ENCODE data around the gene VCAN.
A peak's percentile ranks its signal among the peaks of the same experiment; 100 is the strongest.

Gene VCAN

GRCh38 chr5:83531661-83532060, 60.1 kb downstream of the VCAN start:
- no peak for DNase-seq

DNA sequence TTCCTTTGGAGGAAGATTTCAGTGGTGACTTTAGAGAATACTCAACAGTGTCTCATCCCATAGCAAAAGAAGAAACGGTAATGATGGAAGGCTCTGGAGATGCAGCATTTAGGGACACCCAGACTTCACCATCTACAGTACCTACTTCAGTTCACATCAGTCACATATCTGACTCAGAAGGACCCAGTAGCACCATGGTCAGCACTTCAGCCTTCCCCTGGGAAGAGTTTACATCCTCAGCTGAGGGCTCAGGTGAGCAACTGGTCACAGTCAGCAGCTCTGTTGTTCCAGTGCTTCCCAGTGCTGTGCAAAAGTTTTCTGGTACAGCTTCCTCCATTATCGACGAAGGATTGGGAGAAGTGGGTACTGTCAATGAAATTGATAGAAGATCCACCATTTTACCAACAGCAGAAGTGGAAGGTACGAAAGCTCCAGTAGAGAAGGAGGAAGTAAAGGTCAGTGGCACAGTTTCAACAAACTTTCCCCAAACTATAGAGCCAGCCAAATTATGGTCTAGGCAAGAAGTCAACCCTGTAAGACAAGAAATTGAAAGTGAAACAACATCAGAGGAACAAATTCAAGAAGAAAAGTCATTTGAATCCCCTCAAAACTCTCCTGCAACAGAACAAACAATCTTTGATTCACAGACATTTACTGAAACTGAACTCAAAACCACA, 67.4 kb downstream of the VCAN start:
- no peak for DNase-seq

GRCh38 chr5:83539463-83539790, 67.9 kb downstream of the VCAN start:
- DNase-seq = no peak

DNA sequence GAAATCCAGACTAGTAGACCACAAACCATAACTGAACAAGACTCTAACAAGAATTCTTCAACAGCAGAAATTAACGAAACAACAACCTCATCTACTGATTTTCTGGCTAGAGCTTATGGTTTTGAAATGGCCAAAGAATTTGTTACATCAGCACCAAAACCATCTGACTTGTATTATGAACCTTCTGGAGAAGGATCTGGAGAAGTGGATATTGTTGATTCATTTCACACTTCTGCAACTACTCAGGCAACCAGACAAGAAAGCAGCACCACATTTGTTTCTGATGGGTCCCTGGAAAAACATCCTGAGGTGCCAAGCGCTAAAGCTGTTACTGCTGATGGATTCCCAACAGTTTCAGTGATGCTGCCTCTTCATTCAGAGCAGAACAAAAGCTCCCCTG, 68.6 kb downstream of the VCAN start:
- DNase-seq = no peak

- no peak for DNase-seq
Measured at GRCh38 chr5:83540783-83541182, 69.2 kb downstream of the VCAN start.

GRCh38 chr5:83542839-83543238, 71.3 kb downstream of the VCAN start:
- DNase-seq = no peak

DNA sequence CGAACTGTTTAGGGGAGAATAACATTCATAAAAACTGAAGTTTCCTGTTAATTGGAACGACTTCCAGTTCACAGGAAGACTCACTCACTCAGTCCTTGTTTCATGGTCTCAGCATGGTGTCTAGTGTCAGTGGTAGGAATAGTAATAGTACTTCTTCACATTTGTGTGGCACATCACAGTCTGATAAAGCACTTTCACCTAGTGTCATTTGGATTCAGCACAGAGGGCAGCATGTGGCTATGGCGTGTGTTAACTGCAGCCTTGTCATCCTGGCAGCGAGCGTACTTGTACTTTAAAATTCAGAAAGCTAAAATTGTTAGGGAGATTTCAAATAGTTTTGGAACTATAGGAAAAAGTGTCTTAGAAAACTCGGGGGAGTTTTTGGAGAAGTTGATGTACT, 72.4 kb downstream of the VCAN start:
- DNase-seq = no peak

GRCh38 chr5:83547161-83547560, 75.6 kb downstream of the VCAN start:
- no peak for DNase-seq

DNA sequence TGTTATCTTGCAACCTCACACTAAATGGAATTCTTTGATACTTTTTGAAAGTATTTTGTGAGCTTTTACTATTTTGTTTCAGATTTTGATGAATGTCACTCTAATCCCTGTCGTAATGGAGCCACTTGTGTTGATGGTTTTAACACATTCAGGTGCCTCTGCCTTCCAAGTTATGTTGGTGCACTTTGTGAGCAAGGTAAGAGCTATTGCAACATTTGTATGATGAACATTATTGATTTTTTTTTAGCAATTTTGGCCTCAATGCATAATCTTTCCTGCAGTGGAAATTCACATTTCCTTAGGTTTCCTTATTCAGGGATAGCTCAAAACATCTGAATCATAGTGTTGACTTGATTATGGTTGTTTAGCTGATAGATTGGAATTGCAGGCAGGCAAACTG, 76.3 kb downstream of the VCAN start:
- no peak for DNase-seq

- DNase-seq = no peak
Measured at GRCh38 chr5:83548581-83548980, 77.0 kb downstream of the VCAN start.

DNA sequence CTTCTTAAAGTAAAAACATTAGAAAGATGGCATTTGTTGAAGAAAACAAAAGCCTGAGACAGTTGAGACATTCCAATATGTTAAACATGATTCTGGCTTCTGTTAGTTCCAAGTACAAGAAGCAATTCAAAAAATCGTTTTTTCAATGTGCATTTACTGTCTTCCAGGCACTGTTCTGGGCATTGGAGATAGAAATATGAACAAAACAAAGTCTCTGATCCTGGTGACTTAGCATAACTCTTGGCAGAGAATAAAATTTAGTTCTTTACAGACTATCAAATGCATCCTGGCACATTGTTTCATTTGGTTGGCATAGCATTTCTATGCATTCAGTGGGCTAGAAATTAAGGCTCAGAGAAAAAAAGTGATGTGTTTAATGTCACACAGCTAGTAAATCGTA, 77.5 kb downstream of the VCAN start:
- DNase-seq = no peak

DNA sequence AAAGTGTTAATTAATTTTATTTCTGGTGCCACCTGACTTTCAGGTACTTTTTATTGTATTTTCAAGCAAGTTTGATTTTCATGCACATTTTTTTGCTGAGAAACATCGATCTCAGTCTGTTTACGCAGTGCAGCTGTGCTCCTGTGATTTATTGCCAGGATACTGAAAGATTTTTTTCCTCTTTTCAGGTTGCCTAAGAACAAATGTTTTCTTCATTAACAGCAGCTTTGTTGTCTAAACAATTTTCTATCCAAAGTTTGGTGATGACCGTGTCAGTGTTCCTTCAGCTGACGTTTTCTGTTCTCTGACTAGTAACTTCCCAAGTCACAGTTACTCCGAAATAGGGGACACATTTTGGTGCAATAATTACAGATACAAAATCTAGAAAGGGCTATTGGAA, 78.1 kb downstream of the VCAN start:
- no peak for DNase-seq

GRCh38 chr5:83551821-83552220, 80.3 kb downstream of the VCAN start:
- DNase-seq = no peak

DNA sequence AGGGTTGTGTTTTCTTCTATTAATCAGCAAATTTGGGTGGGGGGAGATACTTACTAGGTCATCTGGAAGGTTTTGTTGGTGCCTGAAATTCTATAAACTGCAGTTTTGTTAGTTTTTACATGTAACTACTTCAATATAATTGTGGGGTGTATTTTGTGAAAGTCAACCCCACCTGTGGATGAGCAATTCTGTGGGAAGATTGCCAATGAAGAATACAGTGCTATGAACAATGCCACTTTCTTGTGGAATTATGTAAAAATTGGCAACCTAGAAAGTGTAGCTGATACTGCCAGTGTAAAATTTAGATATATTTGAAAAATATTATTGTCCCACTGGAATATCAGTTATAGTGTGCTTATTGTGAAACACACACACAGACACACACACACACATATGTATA, 80.7 kb downstream of the VCAN start:
- DNase-seq = no peak

GRCh38 chr5:83553000-83553486, 81.5 kb downstream of the VCAN start:
- peak in 1 of 51 donors; percentile 24 for DNase-seq

- no peak for DNase-seq
Measured at GRCh38 chr5:83554133-83554532, 82.6 kb downstream of the VCAN start.

DNA sequence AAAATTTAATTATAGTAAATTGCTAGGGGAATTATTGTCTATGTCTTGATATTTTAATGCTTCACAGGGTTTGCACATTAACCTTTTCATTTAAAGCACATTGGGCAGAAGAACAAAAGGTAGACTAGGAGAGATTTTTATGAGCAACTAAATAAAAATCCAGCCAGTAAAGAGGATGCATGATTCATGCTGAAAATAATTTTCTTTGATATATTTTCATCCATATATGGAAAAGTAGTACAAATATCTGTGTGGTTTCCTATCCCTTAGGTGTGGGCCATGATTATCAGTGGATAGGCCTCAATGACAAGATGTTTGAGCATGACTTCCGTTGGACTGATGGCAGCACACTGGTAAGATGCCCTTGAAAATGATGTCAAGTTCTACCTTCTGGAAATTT, 83.1 kb downstream of the VCAN start:
- DNase-seq = no peak

DNA sequence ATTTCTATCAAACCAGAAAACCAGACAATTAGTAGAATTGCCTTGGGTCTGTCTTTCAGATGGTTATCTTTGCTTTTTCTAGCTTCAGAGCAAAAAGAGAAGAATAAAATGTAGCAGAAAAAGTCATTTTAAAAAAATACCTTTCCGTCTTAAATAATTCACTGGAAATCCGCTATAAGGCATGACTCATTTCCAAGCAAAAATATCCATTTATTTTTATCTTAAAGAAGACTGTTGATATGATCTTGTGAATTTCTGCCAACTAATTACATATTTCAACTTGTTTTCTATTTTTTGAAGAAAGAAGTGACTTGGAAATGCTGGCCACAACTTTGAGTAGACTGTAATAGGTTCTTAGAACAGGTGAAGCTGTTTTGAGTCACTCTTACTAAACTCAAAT, 83.7 kb downstream of the VCAN start:
- no peak for DNase-seq

DNA sequence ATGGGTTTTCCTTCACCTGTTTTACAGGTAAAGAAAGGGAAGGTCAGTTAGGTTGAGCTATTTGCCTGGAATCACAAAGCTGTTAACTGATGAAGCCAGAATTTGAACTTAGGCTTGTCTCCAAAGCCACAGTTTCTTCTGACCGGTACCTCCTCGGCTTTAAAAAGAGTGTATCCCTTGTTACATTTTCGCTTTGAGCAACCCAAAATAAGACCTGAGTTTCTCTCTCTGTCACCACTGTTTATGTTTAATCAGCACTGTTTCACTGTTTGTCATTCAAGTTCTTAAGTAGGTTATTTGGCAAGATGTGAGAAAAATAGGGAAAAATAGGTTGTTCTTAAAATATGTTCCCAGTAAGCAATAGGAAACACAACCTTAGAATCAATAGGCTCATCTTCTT, 84.6 kb downstream of the VCAN start:
- no peak for DNase-seq

- no peak for DNase-seq
Measured at GRCh38 chr5:83559118-83559785, 87.7 kb downstream of the VCAN start.

DNA sequence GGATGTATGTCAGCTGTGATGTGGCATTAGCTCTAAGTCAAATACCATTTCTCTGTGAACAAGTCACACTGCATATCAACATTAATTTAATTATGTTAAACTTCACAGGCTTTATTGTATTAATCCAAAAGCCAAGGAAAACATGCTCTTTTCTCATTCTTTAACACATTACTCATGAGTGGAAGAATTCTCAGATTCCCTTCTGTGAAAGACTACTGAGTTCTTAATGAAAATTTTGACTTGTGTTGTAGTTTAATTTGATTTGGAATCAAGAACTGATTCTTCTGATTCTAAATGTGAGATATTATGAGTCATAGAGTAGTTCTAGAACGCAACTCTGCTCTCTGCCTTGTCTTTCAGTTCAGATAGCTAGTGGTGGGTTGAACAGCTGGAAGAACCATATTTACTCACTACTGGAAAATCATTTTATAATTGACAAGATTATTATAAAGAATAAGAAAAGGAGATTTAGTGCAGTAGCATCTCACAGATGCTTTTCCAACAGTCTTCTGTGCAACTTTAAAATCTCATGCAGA, 90.6 kb downstream of the VCAN start:
- peak in 1 of 51 donors; percentile 58 for DNase-seq

DNA sequence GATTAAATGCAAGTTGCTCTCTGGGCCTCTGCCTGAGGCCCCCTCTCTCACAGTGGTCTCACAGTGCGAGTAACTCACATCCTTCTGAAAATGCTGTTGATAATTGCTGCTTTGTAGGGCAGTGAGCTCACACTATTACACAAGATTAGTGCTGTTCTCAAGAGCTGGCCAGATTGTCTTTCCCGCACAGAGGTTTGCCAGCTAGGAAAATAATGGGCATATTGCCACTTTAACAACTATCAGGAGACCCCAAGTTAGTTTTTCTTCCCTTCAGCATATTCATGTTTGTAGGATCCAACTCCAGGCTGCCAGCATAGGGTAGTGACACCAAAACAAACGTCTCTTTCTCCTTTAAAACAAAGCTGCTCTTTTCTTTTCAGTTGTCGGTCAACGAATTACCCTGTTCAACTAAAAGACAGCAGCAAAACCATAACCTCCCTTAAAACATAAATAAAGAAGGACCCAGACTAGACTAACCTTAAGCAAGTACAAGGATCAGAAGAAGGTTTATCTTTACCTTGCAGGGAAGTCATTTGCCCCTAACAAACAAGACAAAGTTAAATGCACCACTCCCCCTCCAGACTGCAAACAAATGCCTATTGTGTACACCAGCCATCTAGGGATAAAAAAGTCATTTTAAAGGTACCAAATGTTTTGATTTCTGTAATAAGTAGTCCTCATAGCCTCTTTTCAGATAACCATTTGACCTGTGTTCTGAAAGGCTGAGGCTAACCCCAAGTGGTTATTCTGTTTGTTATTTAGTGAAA, 91.4 kb downstream of the VCAN start:
- DNase-seq = peak in 23 of 51 donors; percentile 2 to 79 (median 25)

All from hypothalamus (tissue), 51 donors.